Ishikawa (cell line): ENCODE results near the gene RAET1E.

Experiments
- CEBPB ChIP-seq: IDR thresholded peaks from 2 replicates; pipeline ENCODE4 v1.6.1; 2012
- CREB1 ChIP-seq: IDR thresholded peaks from 2 replicates; pipeline ENCODE4 v1.6.1; 2012; ENCODE audit warnings: low read depth
- EGR1 ChIP-seq: IDR thresholded peaks from 2 replicates; pipeline ENCODE4 v1.6.1; 2012
- EP300 ChIP-seq: IDR thresholded peaks from 2 replicates; pipeline ENCODE4 v1.6.1; 2012; ENCODE audit warnings: borderline replicate concordance
- FOXM1 ChIP-seq: IDR thresholded peaks from 2 replicates; pipeline ENCODE4 v1.6.1; 2012; ENCODE audit warnings: low read depth, borderline replicate concordance
- MAX ChIP-seq: IDR thresholded peaks from 2 replicates; pipeline ENCODE4 v1.6.1; 2012
- NFIC ChIP-seq: IDR thresholded peaks from 2 replicates; pipeline ENCODE4 v1.6.1; 2012
- RAD21 ChIP-seq: IDR thresholded peaks from 2 replicates; pipeline ENCODE4 v1.6.1; 2012; ENCODE audit warnings: low read depth
- REST ChIP-seq: IDR thresholded peaks from 2 replicates; pipeline ENCODE4 v1.6.1; 2012; ENCODE audit warnings: low read depth, mild to moderate bottlenecking
- TAF1 ChIP-seq: IDR thresholded peaks from 2 replicates; pipeline ENCODE4 v1.6.1; 2012; ENCODE audit warnings: low read depth, mild to moderate bottlenecking
- TCF12 ChIP-seq: IDR thresholded peaks from 2 replicates; pipeline ENCODE4 v1.6.1; 2012; ENCODE audit warnings: low read depth
- TEAD4 ChIP-seq: IDR thresholded peaks from 2 replicates; pipeline ENCODE4 v1.6.1; 2012
- YY1 ChIP-seq: IDR thresholded peaks from 2 replicates; pipeline ENCODE4 v1.6.1; 2012; ENCODE audit warnings: low read depth
- ZBTB7A ChIP-seq: IDR thresholded peaks from 2 replicates; pipeline ENCODE4 v1.6.1; 2012; ENCODE audit warnings: low read depth
- TF ChIP-seq, protein P1 (sequence below): IDR thresholded peaks from 2 replicates; pipeline ENCODE4 v1.6.1; 2012

Gene RAET1E

GRCh38 chr6:149924933-149925252 is 27.0 kb upstream of the RAET1E start:
- no peak for TF ChIP-seq YY1
- TF ChIP-seq TCF12, result no peak
- no peak for TF ChIP-seq TAF1
- TF ChIP-seq TEAD4, result no peak
- TF ChIP-seq ZBTB7A, result no peak
- no peak for TF ChIP-seq EP300
- TF ChIP-seq CREB1, result no peak
- no peak for TF ChIP-seq NFIC
- TF ChIP-seq REST, result no peak
- TF ChIP-seq MAX, result no peak
- no peak for TF ChIP-seq CEBPB
- TF ChIP-seq, protein P1, sequence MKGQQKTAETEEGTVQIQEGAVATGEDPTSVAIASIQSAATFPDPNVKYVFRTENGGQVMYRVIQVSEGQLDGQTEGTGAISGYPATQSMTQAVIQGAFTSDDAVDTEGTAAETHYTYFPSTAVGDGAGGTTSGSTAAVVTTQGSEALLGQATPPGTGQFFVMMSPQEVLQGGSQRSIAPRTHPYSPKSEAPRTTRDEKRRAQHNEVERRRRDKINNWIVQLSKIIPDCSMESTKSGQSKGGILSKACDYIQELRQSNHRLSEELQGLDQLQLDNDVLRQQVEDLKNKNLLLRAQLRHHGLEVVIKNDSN, result no peak
- TF ChIP-seq EGR1, result no peak
- no peak for TF ChIP-seq RAD21
- no peak for TF ChIP-seq FOXM1

DNA sequence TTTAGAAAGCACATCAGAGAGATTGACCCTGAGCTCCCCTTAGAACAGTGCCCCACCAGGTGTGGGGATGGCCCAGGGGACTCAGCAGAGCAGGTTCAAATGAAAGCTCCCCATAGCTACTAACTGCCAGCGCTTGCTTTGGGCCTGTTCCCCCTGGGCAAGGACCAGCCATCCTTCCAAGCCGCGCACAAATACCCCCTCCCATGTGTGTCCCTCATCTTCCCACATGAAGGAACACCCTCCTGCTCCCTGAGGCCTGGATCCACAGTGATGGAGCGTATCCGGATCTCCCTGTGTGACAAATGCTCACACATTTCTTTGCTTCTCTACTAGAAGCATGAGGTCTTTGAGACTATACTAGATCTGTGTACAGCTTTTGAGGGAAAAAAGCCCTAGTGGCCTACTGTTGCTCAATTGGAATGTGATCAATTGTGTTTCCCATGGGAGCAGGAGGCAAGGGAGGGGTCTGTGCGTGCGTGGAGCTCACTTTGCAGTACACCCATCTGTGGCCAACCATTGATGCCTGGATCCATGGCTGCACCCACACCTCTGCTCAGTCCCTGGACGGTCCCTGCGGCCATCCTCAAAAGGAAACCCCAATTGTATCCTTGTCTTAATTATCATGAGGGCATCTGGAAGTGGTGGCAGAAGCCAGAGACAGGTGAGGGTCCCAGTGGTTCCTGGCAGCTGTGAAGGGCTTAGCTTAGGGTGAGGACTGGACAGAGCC is 26.5 kb upstream of the RAET1E start:
- TF ChIP-seq NFIC, result no peak
- TF ChIP-seq TCF12, result no peak
- no peak for TF ChIP-seq ZBTB7A
- TF ChIP-seq REST, result no peak
- no peak for TF ChIP-seq MAX

- TF ChIP-seq ZBTB7A (no peak), TAF1 (no peak)
- TF ChIP-seq, protein P1, result no peak
These were observed 25.5 kb upstream of the RAET1E start for GRCh38 chr6:149923327-149923986.

GRCh38 chr6:149922642-149923326 is 24.9 kb upstream of the RAET1E start, which contains the start of gene RAET1G:
Gene RAET1G (minus strand): TSS chr6:149923121. CDS start chr6:149923010, 111 bp downstream.
- TF ChIP-seq CEBPB, result no peak
- TF ChIP-seq, protein P1, result no peak
- peak; percentile 62; the same call in 1 of the 2 replicates for TF ChIP-seq NFIC
- TF ChIP-seq TCF12, result peak; percentile 23; the same call in 1 of the 2 replicates
- no peak for TF ChIP-seq ZBTB7A
- TF ChIP-seq TAF1, result peak; percentile 49; the same call in 1 of the 2 replicates
- peak; percentile 43; the same call in 1 of the 2 replicates for TF ChIP-seq MAX
- TF ChIP-seq YY1, result 0 out of 2 replicates have a peak, but pooled peaks have one; percentile 18
- TF ChIP-seq RAD21, result no peak
- TF ChIP-seq FOXM1, result no peak
- TF ChIP-seq TEAD4, result no peak
- TF ChIP-seq CREB1, result no peak
- no peak for TF ChIP-seq EGR1
- TF ChIP-seq REST, result no peak
